ENCODE measurements around the gene MAK.
"Not testable (repeated sequence)": the region's sequence is repeated elsewhere in the genome, so short reads cannot be mapped to it uniquely, and the experiment has no call there.

The MAK gene

DNA sequence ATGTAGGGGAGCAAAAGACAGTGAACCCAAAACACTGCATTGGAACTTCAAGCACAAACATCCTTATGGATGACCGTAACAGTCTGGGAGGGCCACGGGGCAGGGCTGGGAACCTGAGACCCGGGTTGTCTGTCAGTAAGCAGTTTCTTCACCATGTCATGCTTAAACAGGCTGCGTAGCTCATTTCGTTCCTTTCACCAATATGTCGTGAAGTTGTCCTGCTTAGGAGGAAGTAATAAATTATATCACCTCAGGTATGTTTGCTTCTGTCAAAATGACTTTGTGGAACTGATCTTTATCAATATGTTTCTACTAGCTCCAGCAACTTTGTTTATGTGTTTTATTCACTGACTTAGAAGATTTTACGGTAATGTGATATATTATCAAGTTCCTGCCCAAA is 12.4 kb upstream of the MAK start:
- Histone ChIP-seq H3K9ac (ENCODE audit: low read depth, low read length) (no peak overlapping the region), H3K27ac (ENCODE audit: low read length) (no peak overlapping the region), H3K4me3 (ENCODE audit: low read length) (no peak overlapping the region), H3K4me1 (ENCODE audit: insufficient read depth, low read length) (no peaks in the 10 kb centered on the region), H3K27me3 (ENCODE audit: insufficient read depth, low read length) (no peaks in the 10 kb centered on the region), H3K36me3 (ENCODE audit: insufficient read depth, low read depth, low read length) (no peaks in the 10 kb centered on the region), H3K9me3 (ENCODE audit: insufficient read depth, low read depth, low read length) (no peaks in the 10 kb centered on the region)

DNA sequence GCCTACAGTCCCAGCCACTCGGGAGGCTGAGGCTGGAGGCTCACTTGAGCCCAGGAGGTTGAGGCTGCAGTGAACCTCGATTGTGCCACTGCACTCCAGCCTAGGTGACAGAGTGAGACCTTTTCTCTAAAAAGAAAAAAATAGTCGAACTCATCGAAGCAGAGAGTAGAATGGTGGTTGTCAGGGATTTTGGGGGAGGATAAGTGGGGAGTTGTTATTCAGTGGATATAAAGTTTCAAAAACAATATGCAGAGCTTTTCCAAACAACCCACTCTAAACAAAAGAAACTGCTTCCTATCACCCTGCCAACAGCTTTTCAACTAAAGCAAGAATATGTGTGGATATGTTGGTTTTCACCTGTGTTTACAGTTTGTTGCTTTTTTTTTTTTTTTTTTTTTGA is 11.6 kb upstream of the MAK start:
- Histone ChIP-seq H3K27me3 (ENCODE audit: insufficient read depth, low read length) (no peaks in the 10 kb centered on the region), H3K4me3 (ENCODE audit: low read length) (no peak overlapping the region), H3K9me3 (ENCODE audit: insufficient read depth, low read depth, low read length) (no peaks in the 10 kb centered on the region), H3K9ac (ENCODE audit: low read depth, low read length) (no peak overlapping the region), H3K4me1 (ENCODE audit: insufficient read depth, low read length) (no peaks in the 10 kb centered on the region), H3K36me3 (ENCODE audit: insufficient read depth, low read depth, low read length) (no peaks in the 10 kb centered on the region), H3K27ac (ENCODE audit: low read length) (no peak overlapping the region)

DNA sequence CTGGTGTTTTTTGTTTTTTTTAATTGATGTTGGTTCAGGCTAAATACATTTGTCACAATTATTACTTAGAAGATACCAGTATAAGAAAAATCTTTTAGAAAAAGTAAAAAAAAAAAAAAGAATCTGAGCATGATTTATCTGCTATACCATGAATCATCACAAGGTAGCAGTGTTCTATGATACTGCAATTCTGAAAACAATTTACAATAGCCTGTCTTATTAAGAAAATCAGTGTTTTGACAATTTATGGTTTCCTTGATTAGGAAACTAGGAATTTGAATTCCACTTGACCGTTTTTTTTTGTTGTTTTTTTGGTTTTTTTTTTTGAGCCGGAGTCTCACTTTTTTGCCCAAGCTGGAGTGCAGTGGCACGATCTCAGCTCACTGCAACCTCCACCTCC is 9.3 kb upstream of the MAK start:
- Histone ChIP-seq H3K9me3 (ENCODE audit: insufficient read depth, low read depth, low read length) (no peaks in the 10 kb centered on the region), H3K4me1 (ENCODE audit: insufficient read depth, low read length) (no peaks in the 10 kb centered on the region), H3K4me3 (ENCODE audit: low read length) (no peak overlapping the region), H3K27me3 (ENCODE audit: insufficient read depth, low read length) (no peaks in the 10 kb centered on the region), H3K27ac (ENCODE audit: low read length) (no peak overlapping the region), H3K9ac (ENCODE audit: low read depth, low read length) (no peak overlapping the region), H3K36me3 (ENCODE audit: insufficient read depth, low read depth, low read length) (no peaks in the 10 kb centered on the region)

DNA sequence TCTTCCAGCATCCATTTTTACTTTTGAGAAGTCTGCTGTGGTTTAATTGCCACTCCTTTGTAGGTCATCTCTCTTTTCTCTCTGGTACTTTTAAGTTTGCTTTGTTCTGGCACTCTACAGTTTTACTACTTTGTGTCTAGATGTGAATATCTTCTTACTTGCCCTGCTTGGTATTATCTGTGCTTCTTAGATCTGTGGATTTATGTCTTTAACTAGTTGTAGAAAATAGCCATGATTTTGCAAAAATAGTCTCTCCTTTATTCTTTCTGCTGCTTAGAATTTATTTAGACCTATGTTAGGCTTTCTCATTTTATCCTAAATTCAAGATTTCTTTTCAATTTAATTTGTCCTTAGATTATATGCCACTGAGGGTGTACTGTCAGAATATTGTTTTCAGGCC is 5.2 kb upstream of the MAK start:
- H3K9me3 ChIP-seq (ENCODE audit: insufficient read depth, low read depth, low read length): no peaks in the 10 kb centered on the region
- no peaks in the 10 kb centered on the region for H3K36me3 ChIP-seq (ENCODE audit: insufficient read depth, low read depth, low read length)
- no peak overlapping the region for H3K27ac ChIP-seq (ENCODE audit: low read length)
- no peaks in the 10 kb centered on the region; the same call in 1 of the 2 replicates for H3K27me3 ChIP-seq (ENCODE audit: insufficient read depth, low read length)
- no peak overlapping the region for H3K4me3 ChIP-seq (ENCODE audit: low read length)
- peaks cover 4% of the 10 kb centered on the region; the same call in 1 of the 2 replicates for H3K4me1 ChIP-seq (ENCODE audit: insufficient read depth, low read length)
- no peak overlapping the region for H3K9ac ChIP-seq (ENCODE audit: low read depth, low read length)

DNA sequence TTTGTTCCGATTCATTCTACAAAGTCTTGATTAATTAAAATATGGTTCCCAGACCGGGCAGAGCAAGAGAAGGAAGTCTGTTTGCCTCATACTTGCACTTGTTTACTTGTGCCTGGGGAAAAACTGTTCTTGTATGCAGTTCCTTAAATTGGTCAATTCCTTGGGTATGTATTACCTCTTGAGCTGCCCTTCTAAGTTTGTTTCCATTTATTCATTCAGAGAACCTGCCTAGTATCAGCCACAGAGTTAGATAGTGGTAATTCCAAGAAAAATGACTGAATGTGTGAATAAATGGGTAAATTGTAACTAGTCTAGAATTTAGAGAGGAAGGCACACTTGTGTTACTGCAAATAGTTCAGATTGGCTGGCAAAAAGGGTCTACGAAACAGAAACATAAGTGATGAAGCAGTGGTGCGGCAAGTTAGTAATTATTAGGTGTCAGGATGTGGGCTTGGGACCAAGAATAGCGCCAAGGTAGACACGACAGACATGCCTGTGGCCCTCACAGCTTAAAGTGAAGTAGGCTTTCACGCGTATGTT is 525 bp upstream of the MAK start:
- peaks cover 23% of the 10 kb centered on the region for H3K27me3 ChIP-seq (ENCODE audit: insufficient read depth, low read length)
- H3K36me3 ChIP-seq (ENCODE audit: insufficient read depth, low read depth, low read length): no peaks in the 10 kb centered on the region
- H3K4me3 ChIP-seq (ENCODE audit: low read length): peak overlapping the region; percentile 95
- H3K9me3 ChIP-seq (ENCODE audit: insufficient read depth, low read depth, low read length): no peaks in the 10 kb centered on the region
- peak overlapping the region; percentile 81; the same call in 1 of the 2 replicates for H3K9ac ChIP-seq (ENCODE audit: low read depth, low read length)
- H3K4me1 ChIP-seq (ENCODE audit: insufficient read depth, low read length): peaks cover 5% of the 10 kb centered on the region; the same call in 1 of the 2 replicates
- H3K27ac ChIP-seq (ENCODE audit: low read length): no peak overlapping the region

DNA sequence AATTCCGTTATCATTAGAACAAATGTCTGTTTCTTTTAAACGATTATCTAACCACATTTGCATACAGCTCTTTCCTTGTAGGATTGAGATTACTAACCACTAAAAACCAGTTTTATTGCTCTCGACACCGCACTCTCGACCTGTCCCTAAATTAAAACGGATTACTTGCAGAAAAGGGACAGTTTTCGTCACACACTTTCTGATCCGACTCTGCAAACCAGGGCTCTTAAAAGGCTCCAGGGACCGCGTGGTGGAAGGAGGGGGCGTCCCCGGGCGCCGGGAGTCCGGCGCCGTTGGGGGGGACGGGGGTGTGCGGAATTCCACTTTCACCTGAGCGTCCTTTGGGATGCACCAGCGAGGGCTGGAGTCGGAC is 731 bp downstream of the MAK start:
- Histone ChIP-seq H3K9ac (ENCODE audit: low read depth, low read length) (peak overlapping the region; percentile 81; the same call in 1 of the 2 replicates), H3K27ac (ENCODE audit: low read length) (no peak overlapping the region), H3K9me3 (ENCODE audit: insufficient read depth, low read depth, low read length) (no peaks in the 10 kb centered on the region), H3K27me3 (ENCODE audit: insufficient read depth, low read length) (peaks cover 23% of the 10 kb centered on the region), H3K4me3 (ENCODE audit: low read length) (peak overlapping the region; percentile 95), H3K4me1 (ENCODE audit: insufficient read depth, low read length) (peaks cover 5% of the 10 kb centered on the region; the same call in 1 of the 2 replicates), H3K36me3 (ENCODE audit: insufficient read depth, low read depth, low read length) (no peaks in the 10 kb centered on the region)

DNA sequence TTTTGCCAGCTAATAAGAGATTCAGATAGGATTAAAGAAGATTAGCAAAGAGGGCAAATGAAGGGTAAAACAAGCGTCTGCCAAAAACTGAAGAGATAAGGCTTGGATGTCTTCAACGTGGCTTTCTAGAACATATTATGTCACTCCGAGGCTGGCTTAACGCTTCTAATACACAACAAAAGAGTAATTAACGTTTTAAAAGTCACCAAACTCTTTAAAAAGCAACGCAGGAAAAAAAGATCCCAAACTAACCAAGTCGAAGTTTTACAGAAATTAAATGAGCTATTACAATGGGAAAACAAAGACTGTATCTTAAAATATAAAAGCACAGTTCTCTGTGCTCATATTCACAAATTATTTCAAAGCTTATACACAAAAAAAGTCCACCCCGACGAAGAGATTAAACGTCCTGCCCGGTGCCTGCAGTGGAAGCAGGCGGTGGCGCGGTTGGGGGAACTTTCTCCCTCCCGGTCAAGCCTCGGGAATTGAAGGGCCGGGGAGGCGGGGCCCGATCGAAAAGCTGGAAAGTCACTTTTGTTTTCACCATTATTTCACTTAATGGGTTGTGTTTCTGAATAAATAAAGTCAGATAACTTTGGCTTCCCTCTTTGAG is 1.2 kb downstream of the MAK start:
- no peaks in the 10 kb centered on the region for H3K36me3 ChIP-seq (ENCODE audit: insufficient read depth, low read depth, low read length)
- H3K9ac ChIP-seq (ENCODE audit: low read depth, low read length): peak overlapping the region; percentile 81; the same call in 1 of the 2 replicates
- H3K4me1 ChIP-seq (ENCODE audit: insufficient read depth, low read length): peaks cover 5% of the 10 kb centered on the region; the same call in 1 of the 2 replicates
- peak overlapping the region; percentile 95 for H3K4me3 ChIP-seq (ENCODE audit: low read length)
- H3K27me3 ChIP-seq (ENCODE audit: insufficient read depth, low read length): peaks cover 23% of the 10 kb centered on the region
- no peak overlapping the region for H3K27ac ChIP-seq (ENCODE audit: low read length)
- no peaks in the 10 kb centered on the region for H3K9me3 ChIP-seq (ENCODE audit: insufficient read depth, low read depth, low read length)

DNA sequence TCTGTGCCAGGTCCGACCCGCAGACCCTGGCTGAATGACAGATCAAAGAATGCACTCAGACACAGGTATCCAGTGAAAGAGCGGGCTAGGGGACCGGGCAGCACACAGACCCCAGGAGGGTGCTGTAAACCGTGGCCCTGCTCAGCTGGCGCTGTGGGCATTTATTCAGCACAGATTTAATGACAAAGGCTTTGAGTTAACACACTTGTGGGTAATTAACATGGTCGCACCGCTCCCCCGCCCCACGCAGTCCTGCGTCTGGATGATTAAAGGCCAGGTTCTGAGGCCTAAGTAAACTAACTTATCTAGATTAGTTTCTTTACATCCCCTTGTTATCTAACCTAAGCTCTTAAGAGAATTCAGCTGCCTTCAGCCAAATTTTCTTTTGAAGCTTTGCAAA is 3.5 kb downstream of the MAK start:
- Histone ChIP-seq H3K4me3 (ENCODE audit: low read length) (no peak overlapping the region), H3K36me3 (ENCODE audit: insufficient read depth, low read depth, low read length) (no peaks in the 10 kb centered on the region), H3K9ac (ENCODE audit: low read depth, low read length) (no peak overlapping the region), H3K4me1 (ENCODE audit: insufficient read depth, low read length) (peaks cover 5% of the 10 kb centered on the region; the same call in 1 of the 2 replicates), H3K27me3 (ENCODE audit: insufficient read depth, low read length) (peaks cover 23% of the 10 kb centered on the region), H3K9me3 (ENCODE audit: insufficient read depth, low read depth, low read length) (no peaks in the 10 kb centered on the region), H3K27ac (ENCODE audit: low read length) (no peak overlapping the region)

DNA sequence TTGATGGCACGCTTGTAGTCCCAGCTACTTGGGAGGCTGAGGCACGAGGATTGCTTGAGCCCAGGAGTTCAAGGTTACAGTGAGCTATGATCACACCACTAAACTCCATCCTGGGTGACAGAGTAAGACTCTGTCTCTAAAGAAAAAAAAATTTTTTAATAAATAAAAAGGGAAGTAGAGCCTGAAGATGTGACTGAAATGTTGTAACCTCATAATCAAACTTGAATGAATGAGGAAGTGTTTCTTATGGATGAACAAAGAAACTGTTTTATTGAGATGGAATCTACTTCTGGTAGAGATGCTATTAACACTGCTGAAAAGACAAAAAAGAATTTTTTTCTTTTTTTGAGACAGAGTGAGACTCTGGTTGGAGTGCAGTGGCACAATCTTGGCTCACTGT is 6.7 kb downstream of the MAK start:
- Histone ChIP-seq H3K36me3 (ENCODE audit: insufficient read depth, low read depth, low read length) (no peaks in the 10 kb centered on the region), H3K9me3 (ENCODE audit: insufficient read depth, low read depth, low read length) (no peaks in the 10 kb centered on the region), H3K9ac (ENCODE audit: low read depth, low read length) (no peak overlapping the region), H3K27me3 (ENCODE audit: insufficient read depth, low read length) (peaks cover 13% of the 10 kb centered on the region), H3K27ac (ENCODE audit: low read length) (no peak overlapping the region), H3K4me3 (ENCODE audit: low read length) (no peak overlapping the region), H3K4me1 (ENCODE audit: insufficient read depth, low read length) (no peaks in the 10 kb centered on the region)

DNA sequence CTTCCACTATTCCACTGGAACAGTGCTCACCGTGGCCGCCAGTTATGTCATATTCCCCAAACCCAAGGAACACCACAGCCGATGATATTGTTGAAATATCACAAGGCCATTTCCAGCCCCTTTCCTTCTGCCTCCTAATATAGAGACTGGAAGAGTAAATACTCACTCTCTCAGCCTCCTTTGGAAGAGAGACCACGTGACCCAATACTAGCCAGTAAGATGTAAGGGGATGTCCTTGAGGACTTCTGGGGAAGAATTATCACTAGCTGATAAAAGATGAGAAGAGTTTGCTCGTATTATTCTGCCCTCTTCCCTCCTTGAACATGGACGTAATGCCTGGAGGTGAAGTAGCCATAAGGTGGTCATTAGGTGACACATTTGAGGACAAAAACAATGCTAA is 13.5 kb downstream of the MAK start:
- Histone ChIP-seq H3K36me3 (ENCODE audit: insufficient read depth, low read depth, low read length) (no peaks in the 10 kb centered on the region), H3K27ac (ENCODE audit: low read length) (no peak overlapping the region), H3K27me3 (ENCODE audit: insufficient read depth, low read length) (no peaks in the 10 kb centered on the region), H3K4me3 (ENCODE audit: low read length) (no peak overlapping the region), H3K4me1 (ENCODE audit: insufficient read depth, low read length) (no peaks in the 10 kb centered on the region), H3K9ac (ENCODE audit: low read depth, low read length) (no peak overlapping the region), H3K9me3 (ENCODE audit: insufficient read depth, low read depth, low read length) (no peaks in the 10 kb centered on the region)

DNA sequence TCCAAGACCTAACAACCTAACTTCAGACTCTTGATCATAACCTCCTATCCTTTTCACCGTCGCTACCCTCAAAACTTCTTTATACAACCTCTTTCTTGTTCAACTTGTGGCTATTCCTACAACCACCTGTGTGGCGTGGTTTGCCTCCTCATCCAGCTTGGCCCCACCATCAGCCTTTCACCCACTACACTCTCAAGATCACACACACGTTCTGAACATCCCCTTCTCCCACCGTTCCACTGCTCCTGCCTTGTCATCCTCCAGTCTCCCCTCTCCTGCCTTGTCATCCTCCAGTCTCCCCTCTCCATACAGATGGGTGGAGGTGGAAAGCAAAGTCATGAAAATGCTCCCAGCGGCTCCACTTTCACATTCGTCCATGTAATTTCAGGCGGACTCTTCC is 14.0 kb downstream of the MAK start:
- Histone ChIP-seq H3K4me1 (ENCODE audit: insufficient read depth, low read length) (no peaks in the 10 kb centered on the region), H3K27ac (ENCODE audit: low read length) (no peak overlapping the region), H3K27me3 (ENCODE audit: insufficient read depth, low read length) (no peaks in the 10 kb centered on the region), H3K4me3 (ENCODE audit: low read length) (no peak overlapping the region), H3K9me3 (ENCODE audit: insufficient read depth, low read depth, low read length) (no peaks in the 10 kb centered on the region), H3K36me3 (ENCODE audit: insufficient read depth, low read depth, low read length) (no peaks in the 10 kb centered on the region), H3K9ac (ENCODE audit: low read depth, low read length) (no peak overlapping the region)

DNA sequence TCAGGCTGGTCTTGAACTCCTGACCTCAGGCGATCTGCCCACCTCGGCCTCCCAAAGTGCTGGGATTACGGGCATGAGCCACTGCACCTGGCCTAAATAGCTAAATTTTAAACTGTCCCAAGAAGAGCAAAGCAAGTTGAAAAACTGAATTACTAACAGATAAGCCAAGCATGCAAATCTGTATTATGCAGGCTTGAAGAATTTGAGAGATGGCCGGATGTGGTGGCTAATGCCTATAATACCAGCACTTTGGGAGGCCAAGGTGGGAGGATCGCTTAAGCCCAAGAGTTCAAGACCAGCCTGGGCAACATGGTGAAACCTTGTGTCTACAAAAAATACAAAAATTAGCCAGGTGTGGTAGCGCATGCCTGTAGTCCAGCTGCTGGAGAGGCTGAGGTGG is 24.2 kb downstream of the MAK start:
- not testable (repeated sequence) for H3K9me3 ChIP-seq (ENCODE audit: insufficient read depth, low read depth, low read length); H3K27me3 ChIP-seq (ENCODE audit: insufficient read depth, low read length); H3K4me3 ChIP-seq (ENCODE audit: low read length); H3K27ac ChIP-seq (ENCODE audit: low read length); H3K4me1 ChIP-seq (ENCODE audit: insufficient read depth, low read length); H3K9ac ChIP-seq (ENCODE audit: low read depth, low read length); H3K36me3 ChIP-seq (ENCODE audit: insufficient read depth, low read depth, low read length)
